CD4-positive, CD25-positive, alpha-beta regulatory T cell (primary cell): ENCODE results near the gene LINS1. TPM values are rescaled to one million over a fixed set of nuclear protein-coding genes. Genes with fewer than 3 reads are reported as not detected.
A peak's percentile ranks its signal among the peaks of the same experiment; 100 is the strongest.

Experiments used
- ATAC-seq, 2 donors: fragments of 150-1000 bp; cut with Tn5 transposase; one replicate each; pipeline ENCODE4 v1.10.0; 2021; ENCODE audit warnings: low read depth in 2 of 2, moderate number of reproducible peaks in 2 of 2, moderate library complexity in 1 of 2
- DNase-seq, 3 donors: peaks; one replicate each; pipeline versions ENCODE4 v3.0.0 to v3.0.0-alpha.2; 2012 to 2022; ENCODE audit warnings: mixed read lengths in 1 of 3
- H3K27ac ChIP-seq: one replicate; pipeline ENCODE4 v1.7.0; 2013; ENCODE audit warnings: mild to moderate bottlenecking, low read length; ENCODE audit not compliant: insufficient read depth, poor library complexity, severe bottlenecking
- H3K27me3 ChIP-seq: one replicate; pipeline ENCODE4 v1.7.0; 2013; ENCODE audit warnings: low read length; ENCODE audit not compliant: control insufficient read depth, insufficient read depth
- H3K36me3 ChIP-seq: one replicate; pipeline ENCODE4 v1.7.0; 2013; ENCODE audit warnings: mild to moderate bottlenecking, low read length, moderate library complexity; ENCODE audit not compliant: control insufficient read depth, insufficient read depth
- H3K4me1 ChIP-seq: 2 replicates; pipeline ENCODE4 v1.7.0; 2013; ENCODE audit warnings: mild to moderate bottlenecking, low read length; ENCODE audit not compliant: insufficient read depth, control insufficient read depth, poor library complexity, severe bottlenecking
- H3K4me3 ChIP-seq: one replicate; pipeline ENCODE4 v1.7.0; 2013; ENCODE audit warnings: low read depth, mild to moderate bottlenecking, low read length, moderate library complexity
- H3K9me3 ChIP-seq, 2 experiments: 1 replicate in 1 of 2; 2 replicates in 1 of 2; pipeline ENCODE4 v1.7.0; 2013; ENCODE audit warnings: low read length in 2 of 2, mild to moderate bottlenecking in 1 of 2, moderate library complexity in 1 of 2; ENCODE audit not compliant: control insufficient read depth in 2 of 2
- H3K27ac Mint-ChIP-seq, 3 donors: one replicate each; pipeline ENCODE4 v1.8.0; 2020 to 2022; ENCODE audit warnings: mild to moderate bottlenecking in 3 of 3, mixed read lengths in 3 of 3, moderate library complexity in 2 of 3
- H3K27me3 Mint-ChIP-seq: one replicate; pipeline ENCODE4 v1.8.0; 2022; ENCODE audit warnings: mild to moderate bottlenecking, mixed read lengths
- H3K36me3 Mint-ChIP-seq: one replicate; pipeline ENCODE4 v1.8.0; 2020; ENCODE audit warnings: mixed read lengths
- H3K4me1 Mint-ChIP-seq, 4 donors: one replicate each; pipeline ENCODE4 v1.8.0; 2020 to 2022; ENCODE audit warnings: mixed read lengths in 4 of 4, mild to moderate bottlenecking in 1 of 4
- H3K4me3 Mint-ChIP-seq, 4 donors: one replicate each; pipeline ENCODE4 v1.8.0; 2020 to 2022; ENCODE audit warnings: mild to moderate bottlenecking in 4 of 4, mixed read lengths in 4 of 4, moderate library complexity in 3 of 4
- H3K9me3 Mint-ChIP-seq, 7 donors: one replicate each; pipeline ENCODE4 v1.8.0; 2020 to 2022; ENCODE audit warnings: mixed read lengths in 7 of 7, mild to moderate bottlenecking in 3 of 7, moderate library complexity in 2 of 7
- polyA plus RNA-seq, 4 donors: library from polyadenylated mRNA; unstranded; fragments of 300-500 nt; fragmentation: Illumina TruSeq; gene quantifications; one replicate each; pipeline ENCODE4 v1.2.3, GENCODE V29; 2021
- total RNA-seq: library from RNA; stranded (reverse); gene quantifications from one replicate; pipeline ENCODE4 v1.2.3, GENCODE V29; 2022

Gene LINS1
- total and polyA plus RNA-seq, 5 donors from 2014 or later = 37.8 to 62.8 (median 55.8) TPM

DNA sequence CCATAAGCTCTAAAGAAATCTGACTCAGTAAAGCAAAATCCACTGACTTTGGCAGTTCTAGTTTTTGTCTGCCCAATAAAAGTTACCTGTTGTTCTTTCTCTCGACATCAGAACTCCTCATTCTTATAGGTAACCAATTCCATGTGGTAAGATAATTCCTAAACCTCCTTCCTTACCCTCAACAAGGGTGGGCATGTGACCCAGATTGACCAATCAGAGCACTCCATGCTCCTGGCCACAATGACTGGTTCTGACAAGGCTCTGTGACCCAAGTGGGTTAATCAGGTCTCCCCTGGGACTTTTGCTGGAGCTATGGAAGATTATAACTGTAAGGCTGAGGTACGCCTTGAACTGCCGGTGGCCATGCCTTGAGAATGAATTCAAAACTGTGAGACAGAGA lies 31.7 kb downstream of the LINS1 start:
- ATAC-seq = no peak
- Histone ChIP-seq H3K4me1 (peaks cover 11% of the 10 kb centered on the region), H3K4me3 (no peak overlapping the region), H3K27ac (no peak overlapping the region), H3K9me3 (no peaks in the 10 kb centered on the region), H3K27me3 (no peaks in the 10 kb centered on the region), H3K36me3 (peaks cover 42% of the 10 kb centered on the region)
- no peak for DNase-seq
- Mint-ChIP-seq H3K9me3 (no peaks in the 10 kb centered on the region), H3K27me3 (no peaks in the 10 kb centered on the region), H3K4me1 (peaks cover 29 to 42% (median 33%) of the 10 kb centered on the region in 4 donors), H3K36me3 (peaks cover 29% of the 10 kb centered on the region), H3K4me3 (no peak overlapping the region), H3K27ac (peak overlapping the region; percentile 90 to 96 (median 93))

DNA sequence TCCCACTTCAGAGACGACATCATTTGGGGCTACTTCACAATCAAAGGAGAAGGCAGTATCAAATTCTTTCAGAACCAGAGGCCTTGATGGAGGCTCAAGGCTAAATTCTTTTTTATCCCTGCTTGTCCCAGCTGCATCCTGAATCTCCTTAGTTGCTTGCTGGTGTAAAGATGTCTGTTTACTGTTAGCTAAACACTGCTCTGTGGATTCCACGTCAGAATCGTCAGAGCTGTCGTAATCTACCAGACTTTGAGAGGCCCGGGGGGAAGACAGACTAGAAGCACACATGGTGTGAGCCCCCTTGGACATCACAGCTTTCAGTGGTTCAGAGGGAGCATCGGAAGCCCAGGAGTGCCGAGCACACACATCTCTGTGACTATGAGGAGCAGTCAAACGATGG lies 32.6 kb downstream of the LINS1 start:
- Histone ChIP-seq H3K9me3 (no peaks in the 10 kb centered on the region), H3K4me1 (peaks cover 11% of the 10 kb centered on the region), H3K4me3 (no peak overlapping the region), H3K36me3 (peaks cover 42% of the 10 kb centered on the region), H3K27me3 (no peaks in the 10 kb centered on the region), H3K27ac (no peak overlapping the region)
- H3K4me3 Mint-ChIP-seq = peak overlapping the region in 1 of 4 donors; percentile 47
- peak overlapping the region; percentile 78 to 93 (median 88) for H3K27ac Mint-ChIP-seq
- no peaks in the 10 kb centered on the region for H3K9me3 Mint-ChIP-seq
- no peaks in the 10 kb centered on the region for H3K27me3 Mint-ChIP-seq
- DNase-seq (no peak), ATAC-seq (no peak)
- H3K36me3 Mint-ChIP-seq = peaks cover 33% of the 10 kb centered on the region
- peaks cover 32 to 39% (median 33%) of the 10 kb centered on the region in 4 donors for H3K4me1 Mint-ChIP-seq

DNA sequence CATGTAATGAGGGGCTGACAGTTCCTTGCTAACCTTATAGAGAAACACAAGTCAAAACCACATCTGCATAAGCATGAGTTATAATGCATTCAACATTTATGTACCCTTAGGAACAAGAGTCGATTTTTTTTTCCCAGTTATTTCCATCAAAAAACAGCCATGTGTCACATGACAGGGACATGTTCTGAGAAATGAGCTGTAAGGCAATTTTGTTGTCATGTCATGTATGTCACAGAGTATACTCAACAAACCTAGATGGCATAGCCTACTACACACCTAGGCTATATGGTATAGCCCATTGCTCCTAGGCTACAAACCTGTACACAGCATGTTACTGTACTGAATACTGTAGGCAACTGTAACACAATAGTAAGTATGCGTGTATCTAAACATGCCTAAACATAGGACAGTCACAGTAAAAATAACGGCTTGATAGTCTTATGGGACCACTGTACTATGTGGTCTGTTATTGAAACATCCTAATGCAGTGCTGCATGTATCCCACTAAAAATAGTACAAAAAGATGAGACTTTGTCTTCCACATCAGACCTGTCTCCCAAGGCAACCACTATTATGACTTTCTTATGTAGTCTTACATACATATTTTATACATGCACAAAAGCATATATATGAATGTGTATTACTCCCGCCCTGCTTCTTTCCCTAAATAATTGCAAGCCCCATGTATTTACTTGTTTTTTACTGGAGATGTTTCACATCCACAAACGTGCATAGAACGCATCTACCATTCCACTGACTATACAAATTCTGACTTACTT lies 34.9 kb downstream of the LINS1 start:
- Mint-ChIP-seq H3K27me3 (no peaks in the 10 kb centered on the region), H3K36me3 (peaks cover 36% of the 10 kb centered on the region), H3K4me3 (no peak overlapping the region), H3K27ac (peak overlapping the region in 2 of 3 donors; percentile 66 to 67), H3K4me1 (peaks cover 26 to 31% (median 27%) of the 10 kb centered on the region in 4 donors), H3K9me3 (peaks cover 0 to 2% (median 0%) of the 10 kb centered on the region in 7 donors)
- Histone ChIP-seq H3K4me1 (peaks cover 8% of the 10 kb centered on the region), H3K27ac (no peak overlapping the region), H3K27me3 (no peaks in the 10 kb centered on the region), H3K36me3 (peaks cover 26% of the 10 kb centered on the region), H3K4me3 (no peak overlapping the region), H3K9me3 (no peaks in the 10 kb centered on the region)
- DNase-seq = no peak
- no peak for ATAC-seq

DNA sequence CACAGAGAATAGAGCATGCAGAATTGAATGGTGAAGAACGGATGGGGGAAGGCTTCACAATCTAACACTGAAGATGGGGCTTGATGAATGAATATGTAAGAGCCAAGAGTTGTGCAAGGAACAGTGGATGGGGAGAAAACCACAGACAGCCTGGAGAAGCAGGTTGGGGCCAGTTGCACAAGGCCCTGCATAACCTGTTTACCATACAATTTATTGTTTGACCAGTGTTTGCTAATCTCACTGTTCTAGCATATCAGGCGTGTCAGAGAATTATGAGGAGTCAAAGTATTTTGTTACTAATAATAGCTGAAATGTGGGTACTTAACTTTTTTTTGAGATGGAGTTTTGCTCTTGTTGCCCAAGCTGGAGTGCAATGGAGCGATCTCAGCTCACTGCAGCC lies 36.4 kb downstream of the LINS1 start:
- H3K36me3 ChIP-seq = peaks cover 17% of the 10 kb centered on the region
- H3K4me1 ChIP-seq = no peaks in the 10 kb centered on the region
- H3K27ac Mint-ChIP-seq = no peak overlapping the region
- DNase-seq (no peak), ATAC-seq (no peak)
- H3K4me3 Mint-ChIP-seq = no peak overlapping the region
- no peak overlapping the region for H3K27ac ChIP-seq
- peaks cover 34% of the 10 kb centered on the region for H3K36me3 Mint-ChIP-seq
- peaks cover 0 to 2% (median 0%) of the 10 kb centered on the region in 7 donors for H3K9me3 Mint-ChIP-seq
- H3K27me3 ChIP-seq = no peaks in the 10 kb centered on the region
- H3K9me3 ChIP-seq = no peaks in the 10 kb centered on the region
- no peaks in the 10 kb centered on the region for H3K27me3 Mint-ChIP-seq
- H3K4me3 ChIP-seq = no peak overlapping the region
- peaks cover 12 to 18% (median 15%) of the 10 kb centered on the region in 4 donors for H3K4me1 Mint-ChIP-seq

DNA sequence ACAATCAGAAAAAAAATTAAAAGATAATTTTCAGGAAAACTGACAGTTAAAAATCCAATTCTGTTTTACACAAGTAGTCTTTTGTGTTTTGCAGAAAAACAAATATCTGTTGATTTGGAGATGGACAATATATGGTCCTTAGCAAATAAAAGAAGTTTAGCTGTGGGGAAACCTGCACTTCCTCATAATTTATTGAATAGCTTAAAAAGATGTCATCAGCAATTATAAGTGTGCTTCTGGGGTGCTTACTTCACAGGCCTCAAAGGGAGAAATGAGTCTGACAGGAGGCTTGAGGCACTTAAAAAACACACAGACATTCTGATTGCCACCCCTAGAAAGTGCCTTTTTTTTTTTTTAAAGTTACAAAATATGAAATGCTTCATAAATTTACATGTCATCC lies 41.7 kb downstream of the LINS1 start:
- Histone ChIP-seq H3K27me3 (no peaks in the 10 kb centered on the region), H3K36me3 (peaks cover 3% of the 10 kb centered on the region), H3K4me1 (no peaks in the 10 kb centered on the region), H3K4me3 (no peak overlapping the region), H3K9me3 (no peaks in the 10 kb centered on the region), H3K27ac (no peak overlapping the region)
- Mint-ChIP-seq H3K4me1 (peaks cover 0 to 12% (median 4%) of the 10 kb centered on the region in 4 donors), H3K36me3 (peaks cover 25% of the 10 kb centered on the region), H3K9me3 (peaks cover 0 to 2% (median 0%) of the 10 kb centered on the region in 7 donors), H3K27ac (peak overlapping the region in 1 of 3 donors; percentile 5), H3K27me3 (no peaks in the 10 kb centered on the region), H3K4me3 (no peak overlapping the region)
- DNase-seq (no peak), ATAC-seq (no peak)

- DNase-seq (no peak), ATAC-seq (no peak)
- H3K9me3 ChIP-seq = no peaks in the 10 kb centered on the region
- H3K4me1 ChIP-seq = no peaks in the 10 kb centered on the region
- H3K36me3 Mint-ChIP-seq = peaks cover 20% of the 10 kb centered on the region
- H3K9me3 Mint-ChIP-seq = peaks cover 0 to 2% (median 0%) of the 10 kb centered on the region in 7 donors
- H3K4me1 Mint-ChIP-seq = peaks cover 0 to 8% (median 4%) of the 10 kb centered on the region in 4 donors
- H3K27ac ChIP-seq = no peak overlapping the region
- no peak overlapping the region for H3K4me3 ChIP-seq
- H3K27ac Mint-ChIP-seq = no peak overlapping the region
- peaks cover 3% of the 10 kb centered on the region for H3K36me3 ChIP-seq
- H3K27me3 Mint-ChIP-seq = no peaks in the 10 kb centered on the region
- H3K27me3 ChIP-seq = no peaks in the 10 kb centered on the region
- H3K4me3 Mint-ChIP-seq = no peak overlapping the region
Observed at GRCh38 chr15:100559330-100559729, 42.7 kb downstream of the LINS1 start.

- H3K4me3 Mint-ChIP-seq = no peak overlapping the region
- no peak overlapping the region for H3K4me3 ChIP-seq
- H3K36me3 ChIP-seq = peaks cover 3% of the 10 kb centered on the region
- H3K27me3 Mint-ChIP-seq = no peaks in the 10 kb centered on the region
- no peaks in the 10 kb centered on the region for H3K27me3 ChIP-seq
- ATAC-seq = no peak
- H3K27ac ChIP-seq = no peak overlapping the region
- no peaks in the 10 kb centered on the region for H3K9me3 ChIP-seq
- no peak for DNase-seq
- H3K36me3 Mint-ChIP-seq = peaks cover 17% of the 10 kb centered on the region
- H3K4me1 ChIP-seq = no peaks in the 10 kb centered on the region
- no peak overlapping the region for H3K27ac Mint-ChIP-seq
- H3K9me3 Mint-ChIP-seq = peaks cover 0 to 2% (median 0%) of the 10 kb centered on the region in 7 donors
- peaks cover 0 to 8% (median 4%) of the 10 kb centered on the region in 4 donors for H3K4me1 Mint-ChIP-seq
Observed at GRCh38 chr15:100558771-100559254, 43.2 kb downstream of the LINS1 start.
